T-helper 2 cell (primary cell): Measurements from ENCODE around the gene ZNF197.
"Not testable (repeated sequence)": the region's sequence is repeated elsewhere in the genome, so short reads cannot be mapped to it uniquely, and the experiment has no call there.

ENCODE experiments used
- DNase-seq, 5 experiments: peaks; one replicate each; pipeline versions ENCODE4 v3.0.0 to v3.0.0-alpha.2; 2012 to 2022

The ZNF197 gene

GRCh38 chr3:44665173-44665572 is 40.3 kb downstream of the ZNF197 start:
- DNase-seq = no peak

- DNase-seq = no peak
Observed at GRCh38 chr3:44666346-44666745, 41.5 kb downstream of the ZNF197 start.

- no peak for DNase-seq
Observed at GRCh38 chr3:44669760-44670159, 44.9 kb downstream of the ZNF197 start.

GRCh38 chr3:44673466-44673865 is 48.6 kb downstream of the ZNF197 start:
- not testable (repeated sequence) for DNase-seq

- DNase-seq = no peak
Observed at GRCh38 chr3:44674211-44674610, 49.4 kb downstream of the ZNF197 start.

- no peak for DNase-seq
Observed at GRCh38 chr3:44678480-44679116, 53.8 kb downstream of the ZNF197 start.

GRCh38 chr3:44680921-44681455 is 56.2 kb downstream of the ZNF197 start:
- no peak for DNase-seq

- DNase-seq = no peak
Observed at GRCh38 chr3:44682182-44682896, 57.5 kb downstream of the ZNF197 start.

- DNase-seq = peak in 2 of 5 experiments; percentile 19 to 55
Observed at GRCh38 chr3:44685128-44685800, 60.4 kb downstream of the ZNF197 start.

GRCh38 chr3:44687898-44688297 is 63.1 kb downstream of the ZNF197 start:
- DNase-seq = no peak
